Measurements from ENCODE around the gene PRUNE2. TPM values are rescaled to one million over a fixed set of nuclear protein-coding genes. Genes with fewer than 3 reads are reported as not detected.
A peak's percentile ranks its signal among the peaks of the same experiment; 100 is the strongest.

Gene PRUNE2
- total RNA-seq, 6 donors from 2014 or later: 5.6 to 20.4 (median 8.8) TPM

DNA sequence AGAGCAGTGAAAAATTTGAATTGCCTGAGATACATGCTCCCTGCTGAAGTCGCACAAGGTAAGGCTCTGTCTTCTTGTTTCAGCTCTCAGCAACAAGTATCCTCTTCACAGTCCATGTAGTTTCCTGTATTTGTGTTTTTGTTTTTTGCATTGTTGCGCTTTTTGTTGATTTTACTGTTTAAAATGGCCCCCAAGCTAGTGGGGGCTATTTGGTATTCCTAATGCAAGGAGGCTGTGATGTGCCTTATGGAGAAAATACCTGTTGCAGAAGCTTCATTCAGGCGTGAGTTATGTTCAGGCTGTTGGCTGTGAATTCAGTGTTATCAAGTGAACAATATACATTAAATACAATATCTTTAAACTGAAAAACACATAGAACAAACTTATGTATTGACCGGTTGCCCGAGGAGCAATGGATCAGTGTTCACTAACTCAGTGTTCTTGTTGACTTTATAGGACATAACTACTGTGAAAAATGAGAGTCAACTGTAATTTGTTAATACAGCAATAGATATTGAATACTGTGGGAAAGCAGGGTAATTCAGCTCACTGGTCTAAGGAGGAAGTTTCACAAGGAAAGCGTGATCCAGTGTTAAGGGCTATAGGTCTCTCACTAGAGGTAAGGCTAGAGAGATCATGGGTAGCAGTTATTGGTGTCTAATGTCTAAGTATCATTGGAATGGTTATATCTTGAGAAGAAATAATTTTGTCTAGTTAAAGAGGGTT, 296.5 kb downstream of the PRUNE2 start:
- no peak for TF ChIP-seq POLR2A (IDR thresholded peaks at IDR 0.05)
- no peak for TF ChIP-seq POLR2AphosphoS5 (IDR thresholded peaks at IDR 0.05)
- no peak for TF ChIP-seq EP300 (IDR thresholded peaks at IDR 0.05)
- TF ChIP-seq, protein P1, sequence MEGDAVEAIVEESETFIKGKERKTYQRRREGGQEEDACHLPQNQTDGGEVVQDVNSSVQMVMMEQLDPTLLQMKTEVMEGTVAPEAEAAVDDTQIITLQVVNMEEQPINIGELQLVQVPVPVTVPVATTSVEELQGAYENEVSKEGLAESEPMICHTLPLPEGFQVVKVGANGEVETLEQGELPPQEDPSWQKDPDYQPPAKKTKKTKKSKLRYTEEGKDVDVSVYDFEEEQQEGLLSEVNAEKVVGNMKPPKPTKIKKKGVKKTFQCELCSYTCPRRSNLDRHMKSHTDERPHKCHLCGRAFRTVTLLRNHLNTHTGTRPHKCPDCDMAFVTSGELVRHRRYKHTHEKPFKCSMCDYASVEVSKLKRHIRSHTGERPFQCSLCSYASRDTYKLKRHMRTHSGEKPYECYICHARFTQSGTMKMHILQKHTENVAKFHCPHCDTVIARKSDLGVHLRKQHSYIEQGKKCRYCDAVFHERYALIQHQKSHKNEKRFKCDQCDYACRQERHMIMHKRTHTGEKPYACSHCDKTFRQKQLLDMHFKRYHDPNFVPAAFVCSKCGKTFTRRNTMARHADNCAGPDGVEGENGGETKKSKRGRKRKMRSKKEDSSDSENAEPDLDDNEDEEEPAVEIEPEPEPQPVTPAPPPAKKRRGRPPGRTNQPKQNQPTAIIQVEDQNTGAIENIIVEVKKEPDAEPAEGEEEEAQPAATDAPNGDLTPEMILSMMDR (IDR thresholded peaks at IDR 0.05): no peak
- DNase-seq: no peak
- H3K27ac ChIP-seq: no peak overlapping the region
- H3K4me3 ChIP-seq: no peak overlapping the region
- WGBS, 2 donors: 87 to 92% methylated on average over 6 of the region's 6 CpGs
- peaks cover 0 to 7% (median 0%) of the 10 kb centered on the region in 4 donors for H3K4me1 ChIP-seq
- no peaks in the 10 kb centered on the region for H3K27me3 ChIP-seq
- no peaks in the 10 kb centered on the region for H3K9me3 ChIP-seq
- ATAC-seq (ENCODE audit: low FRiP score in 2 of 2): peak in 1 of 2 donors; percentile 58
- no peaks in the 10 kb centered on the region for H3K36me3 ChIP-seq

DNA sequence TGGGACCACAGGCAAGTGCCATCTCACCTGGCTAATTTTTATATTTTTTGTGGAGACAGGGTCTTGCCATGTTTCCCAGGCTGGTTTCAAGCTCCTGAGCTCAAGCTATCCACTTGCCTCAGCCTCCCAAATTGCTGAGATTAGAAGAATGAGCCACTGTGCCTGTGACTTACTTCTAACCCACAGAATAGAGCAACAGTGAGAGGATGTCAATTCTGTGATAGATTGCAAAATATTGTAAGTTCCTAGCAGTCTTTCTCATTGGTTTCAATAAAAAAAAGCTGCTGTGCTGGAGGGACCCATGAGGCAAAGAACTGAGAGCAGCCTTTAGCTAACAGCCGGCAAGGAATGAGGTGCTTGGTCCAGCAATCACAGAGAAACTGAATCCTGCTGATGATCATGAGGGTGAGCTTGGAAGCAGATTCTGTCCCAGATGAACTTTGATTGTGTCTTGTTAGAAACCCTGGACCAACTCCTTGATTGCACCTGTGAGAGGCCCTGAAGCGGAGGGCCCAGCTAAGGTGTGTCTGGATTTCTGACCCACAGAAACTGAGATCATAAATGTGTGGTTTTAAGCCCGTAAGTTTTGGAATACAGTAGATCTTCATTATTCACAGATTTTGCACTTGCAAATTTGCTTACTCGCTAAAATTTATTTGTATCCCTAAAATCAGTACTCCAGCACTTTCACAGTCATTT, 297.2 kb downstream of the PRUNE2 start:
- WGBS, 2 donors: 98 to 100% methylated on average over 4 of the region's 4 CpGs
- Histone ChIP-seq H3K27ac (peak overlapping the region in 1 of 4 donors; percentile 38), H3K36me3 (no peaks in the 10 kb centered on the region), H3K9me3 (no peaks in the 10 kb centered on the region), H3K4me1 (peaks cover 0 to 7% (median 0%) of the 10 kb centered on the region in 4 donors), H3K27me3 (no peaks in the 10 kb centered on the region), H3K4me3 (no peak overlapping the region)
- DNase-seq (no peak), ATAC-seq (ENCODE audit: low FRiP score in 2 of 2) (no peak)
- TF ChIP-seq POLR2AphosphoS5 (IDR thresholded peaks at IDR 0.05): no peak
- no peak for TF ChIP-seq EP300 (IDR thresholded peaks at IDR 0.05)
- TF ChIP-seq, protein P1 (IDR thresholded peaks at IDR 0.05): no peak
- no peak for TF ChIP-seq POLR2A (IDR thresholded peaks at IDR 0.05)

DNA sequence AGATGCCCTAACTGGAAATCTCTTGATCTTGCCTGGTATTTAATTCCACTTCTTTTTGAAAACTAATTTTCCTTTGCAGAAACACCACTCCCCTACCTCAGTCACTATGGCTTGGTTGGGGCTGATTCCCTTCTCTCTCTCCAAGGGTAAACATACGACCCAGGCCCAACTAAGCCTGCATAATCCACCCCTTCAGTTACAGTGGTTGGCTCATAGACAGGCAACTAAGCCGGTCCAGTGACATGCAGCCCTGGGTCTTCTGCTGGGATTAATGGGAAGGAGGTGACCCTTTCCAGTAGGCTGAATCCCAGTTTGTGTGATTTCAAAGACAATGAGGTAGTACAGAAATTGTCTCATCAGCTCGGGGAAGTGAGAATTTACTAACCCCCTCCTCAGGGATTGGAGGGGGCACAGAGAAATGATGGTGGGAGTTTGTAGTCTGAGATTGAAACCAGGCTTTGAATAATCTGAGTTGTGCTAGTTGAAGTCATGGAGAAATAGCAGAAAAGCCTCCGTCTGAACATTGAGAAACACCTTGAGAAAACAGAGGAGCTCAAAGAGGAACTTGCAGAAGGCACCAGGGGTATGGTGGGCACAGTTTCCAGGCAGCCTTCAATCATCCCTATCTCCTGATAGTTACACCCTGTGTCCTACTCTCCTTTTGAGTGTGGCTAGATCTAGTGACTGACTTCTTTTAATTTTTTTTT, 298.0 kb downstream of the PRUNE2 start:
- Histone ChIP-seq H3K27ac (peak overlapping the region in 1 of 4 donors; percentile 38), H3K4me1 (peaks cover 0 to 7% (median 0%) of the 10 kb centered on the region in 4 donors), H3K36me3 (no peaks in the 10 kb centered on the region), H3K4me3 (no peak overlapping the region), H3K9me3 (no peaks in the 10 kb centered on the region), H3K27me3 (no peaks in the 10 kb centered on the region)
- 81 to 85% methylated on average over 4 of the region's 4 CpGs for WGBS, 2 donors
- TF ChIP-seq POLR2A (IDR thresholded peaks at IDR 0.05): no peak
- no peak for TF ChIP-seq EP300 (IDR thresholded peaks at IDR 0.05)
- TF ChIP-seq, protein P1 (IDR thresholded peaks at IDR 0.05): no peak
- no peak for TF ChIP-seq POLR2AphosphoS5 (IDR thresholded peaks at IDR 0.05)
- ATAC-seq (ENCODE audit: low FRiP score in 2 of 2) (no peak), DNase-seq (no peak)

DNA sequence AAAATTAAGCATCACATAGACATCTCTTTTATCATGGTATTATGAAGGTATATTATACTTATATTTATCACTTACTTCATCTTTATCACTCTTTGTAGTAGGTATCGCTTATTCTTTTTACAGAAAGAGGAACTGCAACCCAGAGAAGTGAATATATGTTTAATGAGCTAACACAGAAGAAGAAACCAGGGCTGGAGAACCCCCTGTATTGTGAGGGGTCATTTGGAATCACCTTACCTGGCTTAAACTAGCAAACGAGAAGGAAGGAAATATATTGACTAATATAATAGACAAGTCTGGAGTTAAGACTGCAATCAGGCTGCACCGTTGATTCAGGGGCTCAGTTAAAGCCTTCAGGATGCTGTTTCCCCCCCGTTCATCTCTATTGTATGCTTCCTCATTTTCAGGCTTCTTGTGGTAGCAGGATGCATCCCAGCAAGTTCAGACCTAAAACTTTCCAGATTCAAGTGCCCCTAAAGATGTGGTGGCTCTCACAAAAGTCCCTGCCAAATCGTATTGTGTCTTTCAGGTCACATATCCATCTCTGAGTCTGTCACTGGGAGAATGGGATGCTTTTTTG, 300.5 kb downstream of the PRUNE2 start:
- Histone ChIP-seq H3K4me1 (peaks cover 0 to 7% (median 0%) of the 10 kb centered on the region in 4 donors), H3K27ac (no peak overlapping the region)

More for the DNA sequence above, 300.5 kb downstream of the PRUNE2 start:
- DNase-seq (no peak), ATAC-seq (ENCODE audit: low FRiP score in 2 of 2) (no peak)
- H3K27me3 ChIP-seq: no peaks in the 10 kb centered on the region
- no peaks in the 10 kb centered on the region for H3K9me3 ChIP-seq
- H3K4me3 ChIP-seq: no peak overlapping the region
- no peaks in the 10 kb centered on the region for H3K36me3 ChIP-seq
- WGBS, 2 donors: 68 to 69% methylated on average over 5 of the region's 5 CpGs
- TF ChIP-seq EP300 (IDR thresholded peaks at IDR 0.05): no peak
- TF ChIP-seq, protein P1 (IDR thresholded peaks at IDR 0.05): no peak
- no peak for TF ChIP-seq POLR2AphosphoS5 (IDR thresholded peaks at IDR 0.05)
- no peak for TF ChIP-seq POLR2A (IDR thresholded peaks at IDR 0.05)

Measured in upper lobe of left lung (tissue), 6 donors.